Measurements from ENCODE around the gene U2SURP.

Gene U2SURP

GRCh38 chr3:143001034-143001368 is 369 bp upstream of the U2SURP start:
- TF ChIP-seq CTCF (IDR thresholded peaks at IDR 0.05; ENCODE audit: low read depth, low read length) = no peak
- no peak for DNase-seq (ENCODE audit: extremely low read depth, low read depth)

DNA sequence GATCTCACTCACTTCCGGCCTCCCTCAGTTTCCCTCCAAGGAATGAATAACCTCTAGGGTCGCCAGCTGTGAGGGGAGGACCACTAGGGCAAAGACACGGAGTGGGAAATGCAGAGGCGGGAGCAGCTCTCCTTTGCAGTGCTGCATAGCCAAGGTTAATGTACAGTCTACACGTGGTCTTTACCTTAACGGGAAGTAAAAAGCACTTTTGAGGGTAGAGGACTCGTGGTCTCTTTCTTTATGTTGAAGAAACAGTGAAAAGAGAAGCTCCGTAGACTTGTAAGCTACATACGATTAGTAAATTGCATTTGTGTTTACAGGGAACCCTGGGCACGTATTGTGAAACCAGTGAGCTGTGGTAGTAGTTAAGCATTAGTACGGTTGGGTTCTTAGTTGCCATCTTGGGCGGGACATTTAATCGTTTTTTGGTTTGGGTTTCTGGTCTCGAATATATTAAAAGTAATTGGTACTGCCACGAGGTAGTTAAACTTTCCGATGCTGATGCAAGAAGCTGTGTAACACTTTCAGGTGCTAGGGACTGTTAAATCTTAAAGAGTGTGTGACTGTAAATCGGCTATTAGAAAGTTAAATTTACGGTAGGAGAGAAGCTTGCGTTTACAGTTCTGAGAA is 828 bp downstream of the U2SURP start:
- no peak for TF ChIP-seq CTCF (IDR thresholded peaks at IDR 0.05; ENCODE audit: low read depth, low read length)
- DNase-seq (ENCODE audit: extremely low read depth, low read depth) = no peak

DNA sequence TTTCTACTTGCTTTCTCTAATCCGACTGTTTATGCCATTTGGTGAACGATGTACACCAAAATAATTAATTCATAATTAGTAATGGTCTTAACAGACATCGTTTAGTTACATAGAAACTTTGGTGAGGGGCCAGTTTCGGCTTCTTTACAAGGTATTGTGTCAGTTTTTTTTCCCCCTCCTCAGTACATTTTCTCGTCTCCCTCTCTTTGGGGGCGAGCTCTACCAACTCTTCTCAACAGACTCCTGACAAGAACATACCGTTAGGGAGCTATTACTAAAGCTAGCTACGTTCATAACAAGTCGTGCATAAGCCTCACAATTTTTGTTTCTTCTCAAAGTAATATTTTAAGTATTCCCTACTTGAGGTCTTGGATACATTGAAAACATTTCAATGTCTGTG is 1.4 kb downstream of the U2SURP start:
- TF ChIP-seq CTCF (IDR thresholded peaks at IDR 0.05; ENCODE audit: low read depth, low read length) = no peak
- no peak for DNase-seq (ENCODE audit: extremely low read depth, low read depth)

DNA sequence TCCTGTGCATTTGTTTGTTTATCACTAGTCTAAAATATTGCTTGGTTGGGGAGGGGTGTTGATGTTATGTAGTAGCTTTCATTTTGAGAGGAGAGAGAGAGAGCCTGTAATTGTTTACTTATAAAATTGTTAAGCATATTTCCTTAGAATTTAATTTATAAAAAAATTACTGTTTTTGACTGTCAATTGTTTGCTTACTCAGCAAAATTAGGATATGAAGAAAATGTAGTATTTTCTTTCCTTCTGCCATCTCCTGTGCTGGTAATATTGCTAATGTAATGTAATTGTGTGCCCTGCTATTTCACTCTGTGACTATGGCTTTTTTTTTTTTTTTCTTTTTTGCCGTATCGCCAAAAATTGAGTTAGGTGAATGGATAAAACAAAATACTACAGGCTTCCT is 3.5 kb downstream of the U2SURP start:
- no peak for DNase-seq (ENCODE audit: extremely low read depth, low read depth)
- no peak for TF ChIP-seq CTCF (IDR thresholded peaks at IDR 0.05; ENCODE audit: low read depth, low read length)

DNA sequence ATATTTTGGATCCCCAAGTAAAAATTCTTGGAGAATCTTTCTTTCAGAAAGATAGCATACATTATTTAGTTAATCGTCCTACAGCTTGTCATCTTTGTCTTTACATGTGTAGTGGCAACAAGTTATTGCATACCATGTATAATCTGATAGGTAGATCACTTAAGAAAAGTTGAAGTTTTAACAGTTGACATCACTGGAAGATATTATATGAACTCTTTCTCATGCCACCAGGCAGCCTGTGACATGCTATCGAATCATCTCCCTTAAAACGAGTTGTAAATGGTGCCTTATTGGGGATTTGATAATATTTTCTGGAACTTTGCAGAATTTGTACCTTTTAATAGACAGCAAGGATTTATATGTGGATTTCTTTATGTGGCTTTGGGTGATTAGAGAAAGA is 8.7 kb downstream of the U2SURP start:
- DNase-seq (ENCODE audit: extremely low read depth, low read depth) = no peak
- no peak for TF ChIP-seq CTCF (IDR thresholded peaks at IDR 0.05; ENCODE audit: low read depth, low read length)

DNA sequence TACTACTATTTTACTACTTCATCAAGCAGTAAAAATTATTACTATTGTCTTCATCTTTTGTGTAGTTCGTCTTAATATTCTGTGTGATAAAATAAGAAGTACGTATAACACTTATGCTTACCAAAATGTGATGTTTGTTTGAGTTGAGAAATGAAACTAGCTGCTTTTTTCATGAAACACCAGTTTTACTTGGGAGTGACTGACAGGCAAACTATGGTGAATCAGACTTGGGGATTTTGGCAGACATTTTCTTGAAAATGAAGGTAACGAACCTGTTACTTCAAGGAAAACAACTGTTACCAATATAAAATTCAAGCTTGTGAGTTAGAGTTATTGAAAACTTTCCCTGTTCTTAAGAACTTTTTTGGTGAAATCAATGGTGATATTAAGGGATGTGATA is 10.3 kb downstream of the U2SURP start:
- no peak for TF ChIP-seq CTCF (IDR thresholded peaks at IDR 0.05; ENCODE audit: low read depth, low read length)

GRCh38 chr3:143014921-143015320 is 13.6 kb downstream of the U2SURP start:
- no peak for TF ChIP-seq CTCF (IDR thresholded peaks at IDR 0.05; ENCODE audit: low read depth, low read length)
- DNase-seq (ENCODE audit: extremely low read depth, low read depth) = no peak

More for the DNA sequence above, 10.3 kb downstream of the U2SURP start:
- DNase-seq (ENCODE audit: extremely low read depth, low read depth) = no peak

Data from AG09319 (cell line).